K562 (cell line): ENCODE results near the gene KIF4B. TPM values are rescaled to one million over a fixed set of nuclear protein-coding genes. Genes with fewer than 3 reads are reported as not detected.

Experiments used
- ATAC-seq: fragments of 200-7000 bp; cut with Tn5 transposase; 3 replicates; pipeline ENCODE4 v1.9.1; 2020; ENCODE audit warnings: moderate library complexity
- BruUV-seq: library from RNA; stranded (reverse); fragments of 400-500 nt; replicated peaks from 2 replicates; lab custom pipeline; 2021; lab: Mats Ljungman, UMichigan
- CTCF ChIA-PET: fragments of 300-600 bp; formaldehyde crosslinking; extraction: SDS; loops from one replicate; lab custom pipeline; 2021; ENCODE audit warnings: low intra/inter-chr PET ratio; lab: Yijun Ruan, JAX
- POLR2A ChIA-PET: fragments of 300-600, 350-650 bp; sonication (Branson Sonifier 250); formaldehyde crosslinking; extraction: SDS; loops from one replicate; lab custom pipeline; 2021; ENCODE audit warnings: antibody characterized with exemption, inconsistent platforms; lab: Yijun Ruan, JAX
- DNase-seq, 4 experiments: peaks; one replicate each; pipeline versions ENCODE4 v3.0.0 to v3.0.0-alpha.2; 2011 to 2018; ENCODE audit warnings: low spot score in 3 of 4, mixed read lengths in 3 of 4; ENCODE audit errors: extremely low read depth in 1 of 4
- FAIRE-seq: peaks from 2 replicates; lab custom pipeline; 2011; peaks lifted over from hg19 to GRCh38; lab: Jason Lieb, UNC
- H2AFZ ChIP-seq: 2 replicates; pipeline ENCODE4 v1.6.0; 2011; ENCODE audit warnings: low read depth, low read length, control low read depth, inconsistent platforms
- H3K27ac ChIP-seq: fragments of 200-600 bp; 3 replicates; pipeline ENCODE4 v1.8.0; 2011; ENCODE audit warnings: low read depth, mild to moderate bottlenecking, control low read depth, inconsistent platforms, low read length, moderate library complexity, mixed read lengths; ENCODE audit errors: extremely low read depth
- H3K27me3 ChIP-seq, 2 experiments: fragments of 300-600 bp in 1 of 2; 2 replicates in 1 of 2; 3 replicates in 1 of 2; pipeline versions ENCODE4 v1.6.0 to v1.8.0; 2011; ENCODE audit warnings: inconsistent platforms in 2 of 2, low read length in 2 of 2, mild to moderate bottlenecking in 1 of 2, mixed read lengths in 1 of 2, moderate library complexity in 1 of 2; ENCODE audit not compliant: control insufficient read depth in 2 of 2, insufficient read depth in 2 of 2
- H3K36me3 ChIP-seq: fragments of 300-600 bp; 3 replicates; pipeline ENCODE4 v1.8.0; 2011; ENCODE audit warnings: mild to moderate bottlenecking, low read length, inconsistent platforms; ENCODE audit not compliant: control insufficient read depth, insufficient read depth
- H3K4me1 ChIP-seq, 2 experiments: fragments of 200-600 bp in 1 of 2; replicated peaks in 1 of 2; 2 replicates in 1 of 2; 3 replicates in 1 of 2; pipeline versions ENCODE4 v1.5.1 to v1.8.0; 2011; ENCODE audit warnings: inconsistent platforms in 2 of 2, low read length in 2 of 2, mild to moderate bottlenecking in 1 of 2, mixed read lengths in 1 of 2, moderate library complexity in 1 of 2; ENCODE audit not compliant: control insufficient read depth in 2 of 2, insufficient read depth in 2 of 2
- H3K4me2 ChIP-seq: 2 replicates; pipeline ENCODE4 v1.6.1; 2011; ENCODE audit warnings: low read length, control low read depth, inconsistent platforms, mixed read lengths; ENCODE audit not compliant: insufficient read depth
- H3K4me3 ChIP-seq: fragments of 200-600 bp; sonication (generic), shearing (Covaris generic); 2 replicates; pipeline ENCODE4 v1.5.1; 2016; ENCODE audit warnings: control low read depth, inconsistent platforms
- H3K79me2 ChIP-seq: fragments of 200-600 bp; 3 replicates; pipeline ENCODE4 v1.8.0; 2011; ENCODE audit warnings: low read length, inconsistent platforms; ENCODE audit not compliant: control insufficient read depth, insufficient read depth
- H3K9ac ChIP-seq, 2 experiments: 2 replicates each; pipeline versions ENCODE4 v1.6.0 to v1.6.1; 2011; ENCODE audit warnings: low read depth in 2 of 2, low read length in 2 of 2, control low read depth in 1 of 2, inconsistent platforms in 1 of 2, mild to moderate bottlenecking in 1 of 2, mixed read lengths in 1 of 2; ENCODE audit not compliant: insufficient read depth in 1 of 2
- H3K9me1 ChIP-seq: one replicate; pipeline ENCODE4 v1.6.0; 2011; ENCODE audit warnings: inconsistent platforms, mild to moderate bottlenecking, low read length, moderate library complexity; ENCODE audit not compliant: control insufficient read depth, insufficient read depth
- H3K9me3 ChIP-seq: replicated peaks from 2 replicates; pipeline ENCODE4 v1.5.1; 2011; ENCODE audit warnings: low read depth, low read length, inconsistent platforms; ENCODE audit not compliant: control insufficient read depth, insufficient read depth
- H4K20me1 ChIP-seq: replicated peaks from 2 replicates; pipeline ENCODE4 v1.6.1; 2011; ENCODE audit warnings: low read length, inconsistent platforms, mixed read lengths; ENCODE audit not compliant: control insufficient read depth, insufficient read depth
- BRD9 ChIP-seq: fragments of 450-650 bp; IDR thresholded peaks from 2 replicates; pipeline ENCODE4 v1.6.1; 2018; ENCODE audit warnings: low read depth; ENCODE audit not compliant: partially characterized antibody
- CBX1 ChIP-seq: sonication (generic); IDR thresholded peaks from 2 replicates; pipeline ENCODE4 v1.6.1; 2016; ENCODE audit warnings: antibody characterized with exemption, low read depth, mild to moderate bottlenecking
- HCFC1 ChIP-seq: IDR thresholded peaks from 2 replicates; pipeline ENCODE4 v1.6.1; 2012; ENCODE audit warnings: low read depth, low read length, improper control_type of control experiment
- NEUROD1 ChIP-seq: fragments of 150-350 bp; IDR thresholded peaks from 2 replicates; pipeline ENCODE4 v1.6.1; 2014; ENCODE audit warnings: borderline replicate concordance, low read length, low read depth; ENCODE audit not compliant: partially characterized antibody
- NR3C1 ChIP-seq: sonication (generic); formaldehyde crosslinking; IDR thresholded peaks from 2 replicates; pipeline ENCODE4 v1.8.1; 2022; ENCODE audit warnings: missing genetic modification reagents
- SRSF3 ChIP-seq: fragments of 200-400 bp; formaldehyde crosslinking; IDR thresholded peaks from 2 replicates; pipeline ENCODE4 v1.6.1; 2016; ENCODE audit warnings: mild to moderate bottlenecking, low read length, moderate library complexity; ENCODE audit not compliant: insufficient read depth
- TAF1 ChIP-seq: IDR thresholded peaks from 2 replicates; pipeline ENCODE4 v1.6.1; 2011; ENCODE audit warnings: mild to moderate bottlenecking, low read length, moderate library complexity; ENCODE audit not compliant: insufficient read depth, control insufficient read depth, severe bottlenecking; ENCODE audit errors: extremely low read depth
- YBX1 ChIP-seq: fragments of 450-650 bp; IDR thresholded peaks from 2 replicates; pipeline ENCODE4 v1.7.1; 2016; ENCODE audit warnings: mild to moderate bottlenecking
- WGBS: fragments of 100-300 bp; shearing (Covaris generic); methylation state at CpG from one replicate; pipeline ENCODE4 v1.1.6; 2016; ENCODE audit warnings: low coverage, mixed read lengths; ENCODE audit not compliant: insufficient coverage; ENCODE audit errors: missing lambda C conversion rate; 5-methylcytosine and 5-hydroxymethylcytosine counted together
- in situ Hi-C: fragments of 300-500 bp; cut with MboI; formaldehyde crosslinking; loops from 4 replicates; pipeline ENCODE4 v1.15.0; 2018; ENCODE audit warnings: inconsistent platforms, mixed read lengths
- intact Hi-C: fragments of 100-400 bp; cut with micrococcal nuclease; formaldehyde crosslinking; loops from 2 replicates; pipeline ENCODE4 v1.14.2; 2022
- polyA plus RNA-seq, 8 experiments: library from polyadenylated mRNA; depleted of rRNA in 4 of 8; stranded (reverse) in 5 of 8; unstranded in 3 of 8; fragments of >200 nt; fragmentation: Nextera tagmentation in 2 of 8; fragmentation: Illumina TruSeq in 1 of 8; extraction: Ambion mirVana in 2 of 8; extraction: Trizol in 1 of 8; gene quantifications; 2 replicates each; pipeline versions ENCODE4 v1.2.1 to v1.2.3, GENCODE V29; 2011 to 2014; ENCODE audit warnings: inconsistent platforms in 1 of 8, missing spikeins in 1 of 8
- total RNA-seq, 7 experiments: library from RNA; depleted of rRNA in 6 of 7; stranded (reverse); fragments of >200 nt in 6 of 7; fragmentation: Illumina TruSeq in 2 of 7; extraction: Trizol in 2 of 7; gene quantifications; 2 replicates each; pipeline versions ENCODE4 v1.2.1 to v1.2.3, GENCODE V29; 2011 to 2021; ENCODE audit warnings: low replicate concordance in 1 of 7
- TF ChIP-seq, protein P1 (sequence below): sonication (generic); formaldehyde crosslinking; IDR thresholded peaks from 2 replicates; pipeline ENCODE4 v1.8.0; 2023; ENCODE audit warnings: mild to moderate bottlenecking, missing genetic modification reagents
- TF ChIP-seq, protein P2 (sequence below), 2 experiments: fragments of 450-650 bp in 1 of 2; sonication (generic) in 1 of 2; formaldehyde crosslinking in 1 of 2; IDR thresholded peaks; 2 replicates each; pipeline versions ENCODE4 v1.7.1 to v1.9.0; 2016 to 2022; ENCODE audit warnings: inconsistent platforms in 1 of 2, mild to moderate bottlenecking in 1 of 2, missing genetic modification reagents in 1 of 2

Gene KIF4B
- total and polyA plus RNA-seq, 9 of the 15 experiments (the other 6 are each of a cell fraction or from before 2014, with no cell fraction given) = 0.01 to 0.09 (median 0.07) TPM; not detected in 2

DNA sequence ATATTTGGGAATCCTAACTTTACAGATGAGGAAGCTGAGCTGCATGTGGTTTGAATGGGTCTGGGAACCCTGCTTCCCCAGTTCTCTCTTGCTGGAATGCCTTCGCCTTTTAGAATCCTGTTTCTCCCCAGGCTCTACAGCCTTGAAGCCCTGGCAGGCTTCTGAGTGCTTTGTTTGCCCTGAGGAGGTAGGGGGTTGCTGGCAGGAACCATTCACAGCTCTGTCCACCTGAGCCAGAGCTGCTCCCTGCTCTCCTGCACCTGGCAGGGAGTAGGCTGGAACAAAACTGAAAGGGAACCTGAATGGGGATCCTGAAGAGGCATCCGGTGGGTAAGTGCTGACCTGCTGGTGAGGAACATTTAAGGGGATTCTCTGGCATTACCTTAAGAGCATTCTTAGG, 33.0 kb downstream of the KIF4B start:
- ChIA-PET POLR2A (no interaction called here), CTCF (no interaction called here)
- Histone ChIP-seq H3K27me3 (no peaks in the 10 kb centered on the region), H3K9me1 (no peaks in the 10 kb centered on the region), H3K27ac (no peak overlapping the region), H3K9ac (no peak overlapping the region), H2AFZ (no peak overlapping the region), H3K9me3 (no peaks in the 10 kb centered on the region), H3K36me3 (no peaks in the 10 kb centered on the region), H4K20me1 (no peaks in the 10 kb centered on the region), H3K4me3 (no peak overlapping the region), H3K4me1 (no peaks in the 10 kb centered on the region), H3K79me2 (no peaks in the 10 kb centered on the region), H3K4me2 (no peak overlapping the region)
- DNase-seq (no peak), FAIRE-seq (no peak), ATAC-seq (no peak)
- intact Hi-C loops = no loop called here
- in situ Hi-C loops = no loop called here
- no TSS peak for BruUV-seq
- WGBS = 0% methylated on average over 2 of the region's 2 CpGs
- TF ChIP-seq NEUROD1 (no peak), CBX1 (no peak), YBX1 (no peak), TAF1 (no peak), HCFC1 (no peak), BRD9 (no peak), SRSF3 (no peak), NR3C1 (no peak)
- TF ChIP-seq, protein P1, sequence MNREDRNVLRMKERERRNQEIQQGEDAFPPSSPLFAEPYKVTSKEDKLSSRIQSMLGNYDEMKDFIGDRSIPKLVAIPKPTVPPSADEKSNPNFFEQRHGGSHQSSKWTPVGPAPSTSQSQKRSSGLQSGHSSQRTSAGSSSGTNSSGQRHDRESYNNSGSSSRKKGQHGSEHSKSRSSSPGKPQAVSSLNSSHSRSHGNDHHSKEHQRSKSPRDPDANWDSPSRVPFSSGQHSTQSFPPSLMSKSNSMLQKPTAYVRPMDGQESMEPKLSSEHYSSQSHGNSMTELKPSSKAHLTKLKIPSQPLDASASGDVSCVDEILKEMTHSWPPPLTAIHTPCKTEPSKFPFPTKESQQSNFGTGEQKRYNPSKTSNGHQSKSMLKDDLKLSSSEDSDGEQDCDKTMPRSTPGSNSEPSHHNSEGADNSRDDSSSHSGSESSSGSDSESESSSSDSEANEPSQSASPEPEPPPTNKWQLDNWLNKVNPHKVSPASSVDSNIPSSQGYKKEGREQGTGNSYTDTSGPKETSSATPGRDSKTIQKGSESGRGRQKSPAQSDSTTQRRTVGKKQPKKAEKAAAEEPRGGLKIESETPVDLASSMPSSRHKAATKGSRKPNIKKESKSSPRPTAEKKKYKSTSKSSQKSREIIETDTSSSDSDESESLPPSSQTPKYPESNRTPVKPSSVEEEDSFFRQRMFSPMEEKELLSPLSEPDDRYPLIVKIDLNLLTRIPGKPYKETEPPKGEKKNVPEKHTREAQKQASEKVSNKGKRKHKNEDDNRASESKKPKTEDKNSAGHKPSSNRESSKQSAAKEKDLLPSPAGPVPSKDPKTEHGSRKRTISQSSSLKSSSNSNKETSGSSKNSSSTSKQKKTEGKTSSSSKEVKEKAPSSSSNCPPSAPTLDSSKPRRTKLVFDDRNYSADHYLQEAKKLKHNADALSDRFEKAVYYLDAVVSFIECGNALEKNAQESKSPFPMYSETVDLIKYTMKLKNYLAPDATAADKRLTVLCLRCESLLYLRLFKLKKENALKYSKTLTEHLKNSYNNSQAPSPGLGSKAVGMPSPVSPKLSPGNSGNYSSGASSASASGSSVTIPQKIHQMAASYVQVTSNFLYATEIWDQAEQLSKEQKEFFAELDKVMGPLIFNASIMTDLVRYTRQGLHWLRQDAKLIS (CRISPR knock-in tag) = no peak
- TF ChIP-seq, protein P2, sequence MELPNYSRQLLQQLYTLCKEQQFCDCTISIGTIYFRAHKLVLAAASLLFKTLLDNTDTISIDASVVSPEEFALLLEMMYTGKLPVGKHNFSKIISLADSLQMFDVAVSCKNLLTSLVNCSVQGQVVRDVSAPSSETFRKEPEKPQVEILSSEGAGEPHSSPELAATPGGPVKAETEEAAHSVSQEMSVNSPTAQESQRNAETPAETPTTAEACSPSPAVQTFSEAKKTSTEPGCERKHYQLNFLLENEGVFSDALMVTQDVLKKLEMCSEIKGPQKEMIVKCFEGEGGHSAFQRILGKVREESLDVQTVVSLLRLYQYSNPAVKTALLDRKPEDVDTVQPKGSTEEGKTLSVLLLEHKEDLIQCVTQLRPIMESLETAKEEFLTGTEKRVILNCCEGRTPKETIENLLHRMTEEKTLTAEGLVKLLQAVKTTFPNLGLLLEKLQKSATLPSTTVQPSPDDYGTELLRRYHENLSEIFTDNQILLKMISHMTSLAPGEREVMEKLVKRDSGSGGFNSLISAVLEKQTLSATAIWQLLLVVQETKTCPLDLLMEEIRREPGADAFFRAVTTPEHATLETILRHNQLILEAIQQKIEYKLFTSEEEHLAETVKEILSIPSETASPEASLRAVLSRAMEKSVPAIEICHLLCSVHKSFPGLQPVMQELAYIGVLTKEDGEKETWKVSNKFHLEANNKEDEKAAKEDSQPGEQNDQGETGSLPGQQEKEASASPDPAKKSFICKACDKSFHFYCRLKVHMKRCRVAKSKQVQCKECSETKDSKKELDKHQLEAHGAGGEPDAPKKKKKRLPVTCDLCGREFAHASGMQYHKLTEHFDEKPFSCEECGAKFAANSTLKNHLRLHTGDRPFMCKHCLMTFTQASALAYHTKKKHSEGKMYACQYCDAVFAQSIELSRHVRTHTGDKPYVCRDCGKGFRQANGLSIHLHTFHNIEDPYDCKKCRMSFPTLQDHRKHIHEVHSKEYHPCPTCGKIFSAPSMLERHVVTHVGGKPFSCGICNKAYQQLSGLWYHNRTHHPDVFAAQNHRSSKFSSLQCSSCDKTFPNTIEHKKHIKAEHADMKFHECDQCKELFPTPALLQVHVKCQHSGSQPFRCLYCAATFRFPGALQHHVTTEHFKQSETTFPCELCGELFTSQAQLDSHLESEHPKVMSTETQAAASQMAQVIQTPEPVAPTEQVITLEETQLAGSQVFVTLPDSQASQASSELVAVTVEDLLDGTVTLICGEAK (IDR thresholded peaks at IDR 0.05) = no peak
- TF ChIP-seq, protein P2 (CRISPR knock-in tag; IDR thresholded peaks at IDR 0.05) = no peak
